ENCODE measurements around the gene GRIN3A. TPM values are rescaled to one million over a fixed set of nuclear protein-coding genes. Genes with fewer than 3 reads are reported as not detected.

GRIN3A gene
- total RNA-seq, 1 experiment from 2014 or later: 0.03 TPM

- Histone ChIP-seq H3K4me3 (ENCODE audit: low read depth in 2 of 2, low read length in 2 of 2) (no peak overlapping the region), H3K27ac (ENCODE audit: low read length) (no peak overlapping the region), H3K4me1 (ENCODE audit: control insufficient read depth, insufficient read depth, low read length) (no peaks in the 10 kb centered on the region), H3K36me3 (ENCODE audit: control insufficient read depth, insufficient read depth, low read length) (no peaks in the 10 kb centered on the region), H3K27me3 (ENCODE audit: control insufficient read depth, insufficient read depth, low read length) (no peaks in the 10 kb centered on the region), H3K9me3 (ENCODE audit: control insufficient read depth, insufficient read depth, low read depth, low read length) (no peaks in the 10 kb centered on the region)
- no peak for TF ChIP-seq REST (IDR thresholded peaks at IDR 0.05; ENCODE audit: insufficient read depth in 1 of 2, low read depth in 2 of 2, low read length in 1 of 2)
- no peak for TF ChIP-seq TCF7L2 (IDR thresholded peaks at IDR 0.05; ENCODE audit: low read depth, low read length)
- TF ChIP-seq SIN3A (IDR thresholded peaks at IDR 0.05; ENCODE audit: borderline replicate concordance, insufficient read depth, low read depth, low read length): no peak
- TF ChIP-seq POLR2AphosphoS5 (IDR thresholded peaks at IDR 0.05; ENCODE audit: low read depth, low read length): no peak
- TF ChIP-seq, protein P1, sequence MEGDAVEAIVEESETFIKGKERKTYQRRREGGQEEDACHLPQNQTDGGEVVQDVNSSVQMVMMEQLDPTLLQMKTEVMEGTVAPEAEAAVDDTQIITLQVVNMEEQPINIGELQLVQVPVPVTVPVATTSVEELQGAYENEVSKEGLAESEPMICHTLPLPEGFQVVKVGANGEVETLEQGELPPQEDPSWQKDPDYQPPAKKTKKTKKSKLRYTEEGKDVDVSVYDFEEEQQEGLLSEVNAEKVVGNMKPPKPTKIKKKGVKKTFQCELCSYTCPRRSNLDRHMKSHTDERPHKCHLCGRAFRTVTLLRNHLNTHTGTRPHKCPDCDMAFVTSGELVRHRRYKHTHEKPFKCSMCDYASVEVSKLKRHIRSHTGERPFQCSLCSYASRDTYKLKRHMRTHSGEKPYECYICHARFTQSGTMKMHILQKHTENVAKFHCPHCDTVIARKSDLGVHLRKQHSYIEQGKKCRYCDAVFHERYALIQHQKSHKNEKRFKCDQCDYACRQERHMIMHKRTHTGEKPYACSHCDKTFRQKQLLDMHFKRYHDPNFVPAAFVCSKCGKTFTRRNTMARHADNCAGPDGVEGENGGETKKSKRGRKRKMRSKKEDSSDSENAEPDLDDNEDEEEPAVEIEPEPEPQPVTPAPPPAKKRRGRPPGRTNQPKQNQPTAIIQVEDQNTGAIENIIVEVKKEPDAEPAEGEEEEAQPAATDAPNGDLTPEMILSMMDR (IDR thresholded peaks at IDR 0.05): no peak
- POLR2A ChIA-PET: no interaction called here
- no peak for ATAC-seq
- no TSS peak for BruUV-seq (replicated peaks)
- DNase-seq (ENCODE audit: low read depth, low spot score): no peak
- intact Hi-C loops (cut with micrococcal nuclease; ENCODE audit: unreplicated experiment) (no loop called here), in situ Hi-C loops (cut with HindIII; ENCODE audit: low pct_unique_long_range_greater_than_20kb, low sequenced_read_pairs) (no loop called here)
- CTCF ChIA-PET: no interaction called here
Observed at GRCh38 chr9:101572316-101572715, 166.1 kb downstream of the GRIN3A start.

- DNase-seq (ENCODE audit: low read depth, low spot score) (no peak), ATAC-seq (no peak)
- no peaks in the 10 kb centered on the region for H3K4me1 ChIP-seq (ENCODE audit: control insufficient read depth, insufficient read depth, low read length)
- no peaks in the 10 kb centered on the region for H3K27me3 ChIP-seq (ENCODE audit: control insufficient read depth, insufficient read depth, low read length)
- ChIA-PET CTCF (no interaction called here), POLR2A (no interaction called here)
- no peak overlapping the region for H3K27ac ChIP-seq (ENCODE audit: low read length)
- intact Hi-C loops (cut with micrococcal nuclease; ENCODE audit: unreplicated experiment): no loop called here
- H3K9me3 ChIP-seq (ENCODE audit: control insufficient read depth, insufficient read depth, low read depth, low read length): no peaks in the 10 kb centered on the region
- BruUV-seq (replicated peaks): no TSS peak
- in situ Hi-C loops (cut with HindIII; ENCODE audit: low pct_unique_long_range_greater_than_20kb, low sequenced_read_pairs): no loop called here
- H3K4me3 ChIP-seq (ENCODE audit: low read depth in 2 of 2, low read length in 2 of 2): no peak overlapping the region
- no peaks in the 10 kb centered on the region; the same call in 1 of the 2 replicates for H3K36me3 ChIP-seq (ENCODE audit: control insufficient read depth, insufficient read depth, low read length)
- no peak for TF ChIP-seq SIN3A (IDR thresholded peaks at IDR 0.05; ENCODE audit: borderline replicate concordance, insufficient read depth, low read depth, low read length)
- TF ChIP-seq, protein P1 (IDR thresholded peaks at IDR 0.05): no peak
- TF ChIP-seq POLR2AphosphoS5 (IDR thresholded peaks at IDR 0.05; ENCODE audit: low read depth, low read length): no peak
- TF ChIP-seq REST (IDR thresholded peaks at IDR 0.05; ENCODE audit: insufficient read depth in 1 of 2, low read depth in 2 of 2, low read length in 1 of 2): no peak
- TF ChIP-seq TCF7L2 (IDR thresholded peaks at IDR 0.05; ENCODE audit: low read depth, low read length): no peak
Observed at GRCh38 chr9:101571114-101571513, 167.3 kb downstream of the GRIN3A start.

Measured in Panc1 (cell line).